ENCODE measurements around the gene KRTAP5-7. TPM values are rescaled to one million over a fixed set of nuclear protein-coding genes. Genes with fewer than 3 reads are reported as not detected.
"Not testable (repeated sequence)": the region's sequence is repeated elsewhere in the genome, so short reads cannot be mapped to it uniquely, and the experiment has no call there.

Gene KRTAP5-7
- total and polyA plus RNA-seq, 2 of the 8 experiments (the other 6 are each of a cell fraction or from before 2014, with no cell fraction given) = not detected

DNA sequence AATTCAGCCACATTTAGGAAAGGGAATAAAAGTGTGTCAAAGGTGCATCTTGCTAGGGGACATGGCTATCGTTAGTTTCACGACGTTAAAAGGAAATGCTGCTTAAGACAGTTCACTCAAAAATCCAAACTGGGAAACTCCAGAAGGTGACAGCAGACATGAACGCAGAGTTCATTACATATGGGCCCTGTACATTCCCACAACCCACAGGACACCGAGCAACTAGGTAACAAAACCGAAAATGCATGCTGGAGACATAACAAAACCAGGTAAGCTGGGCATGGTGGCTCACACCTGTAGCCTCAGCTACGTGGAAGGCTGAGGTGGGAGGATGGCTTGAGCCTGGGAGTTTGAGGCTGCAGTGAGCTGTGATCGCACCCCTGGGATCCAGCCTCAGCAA is 40.6 kb downstream of the KRTAP5-7 start:
- H2BK12ac ChIP-seq (ENCODE audit: low read depth, low read length); H3K23ac ChIP-seq (ENCODE audit: insufficient read length); H3K79me1 ChIP-seq (ENCODE audit: low read depth, low read length); H3K4ac ChIP-seq (replicated peaks; ENCODE audit: insufficient read length, low read depth, low read length); H4K91ac ChIP-seq (replicated peaks; ENCODE audit: insufficient read length, low read length); H2AK5ac ChIP-seq (ENCODE audit: low read depth, low read length); H4K8ac ChIP-seq (ENCODE audit: extremely low read depth, insufficient read depth, low read length); H3K9ac ChIP-seq (replicated peaks in 1 of 4; ENCODE audit: extremely low read depth in 1 of 4, low read depth in 3 of 4, low read length in 3 of 4); H3K4me2 ChIP-seq (ENCODE audit: insufficient read depth in 1 of 2, low read depth in 2 of 2, low read length in 2 of 2); DNase-seq (ENCODE audit: low read depth in 1 of 2, low spot score in 2 of 2); H4K5ac ChIP-seq (ENCODE audit: insufficient read length, low read depth, low read length); H4K20me1 ChIP-seq (replicated peaks in 1 of 2; ENCODE audit: control insufficient read depth in 1 of 2, insufficient read depth in 2 of 2, low read length in 2 of 2); H3K27ac ChIP-seq (ENCODE audit: low read depth, low read length); H2BK15ac ChIP-seq (ENCODE audit: low read length); H2BK5ac ChIP-seq (ENCODE audit: low read depth, low read length); H3K9me3 ChIP-seq (ENCODE audit: insufficient read depth in 2 of 2, low read depth in 1 of 2, low read length in 1 of 2); H2AFZ ChIP-seq (ENCODE audit: low read length); POLR2A ChIA-PET (ENCODE audit: partially characterized antibody); H3K4me3 ChIP-seq (ENCODE audit: extremely low read depth in 1 of 4, insufficient read depth in 2 of 4, low read depth in 3 of 4, low read length in 4 of 4); H3K27me3 ChIP-seq (replicated peaks in 1 of 4; ENCODE audit: control insufficient read depth in 3 of 4, extremely low read depth in 1 of 4, insufficient read depth in 3 of 4, low read length in 3 of 4); H2BK20ac ChIP-seq (ENCODE audit: low read length); H2BK120ac ChIP-seq (replicated peaks; ENCODE audit: low read depth, low read length); H3K23me2 ChIP-seq (ENCODE audit: low read depth, low read length); H3K36me3 ChIP-seq (ENCODE audit: control insufficient read depth in 2 of 4, insufficient read depth in 4 of 4, low read length in 3 of 4); H3K4me1 ChIP-seq (replicated peaks in 1 of 4; ENCODE audit: control insufficient read depth in 3 of 4, insufficient read depth in 4 of 4, low read length in 3 of 4); H3K56ac ChIP-seq (replicated peaks; ENCODE audit: insufficient read length, low read depth, low read length); FAIRE-seq; H3K14ac ChIP-seq (ENCODE audit: insufficient read length); H3K79me2 ChIP-seq (ENCODE audit: control insufficient read depth in 1 of 2, insufficient read depth in 2 of 2, low read length in 2 of 2): not testable (repeated sequence)
- CTCF ChIA-PET (ENCODE audit: partially characterized antibody) = interaction anchor here (0.6 to 2.6 kb wide), 3 partner anchors 13 to 1344 kb away, joined by 3 to 6 read pairs (median 3); no protein-coding TSS in a partner anchor
- whole genome bisulfite sequencing, 2 experiments (ENCODE audit: extremely low coverage in 1 of 2, insufficient coverage in 1 of 2, insufficient read length in 1 of 2, insufficient replicate concordance in 2 of 2, low coverage in 1 of 2, low lambda C conversion rate in 2 of 2, missing lambda C conversion rate in 1 of 2) = 90% methylated on average over 8 of the region's 8 CpGs; no CpG with 5 or more reads in 1 of the 2 experiments
- H3K18ac ChIP-seq (ENCODE audit: extremely low read depth, low read length) = 0 out of 2 replicates have a peak overlapping the region, but pooled peaks have one; percentile 24
